GM19328 (cell line): Measurements from ENCODE around the gene DMAC1.

Source experiments
- ATAC-seq: cut with Tn5 transposase; IDR thresholded peaks from one replicate; pipeline ENCODE4 v1.9.1; 2021; ENCODE audit warnings: mild to moderate bottlenecking, moderate library complexity; ENCODE audit not compliant: unreplicated experiment

DMAC1 gene

DNA sequence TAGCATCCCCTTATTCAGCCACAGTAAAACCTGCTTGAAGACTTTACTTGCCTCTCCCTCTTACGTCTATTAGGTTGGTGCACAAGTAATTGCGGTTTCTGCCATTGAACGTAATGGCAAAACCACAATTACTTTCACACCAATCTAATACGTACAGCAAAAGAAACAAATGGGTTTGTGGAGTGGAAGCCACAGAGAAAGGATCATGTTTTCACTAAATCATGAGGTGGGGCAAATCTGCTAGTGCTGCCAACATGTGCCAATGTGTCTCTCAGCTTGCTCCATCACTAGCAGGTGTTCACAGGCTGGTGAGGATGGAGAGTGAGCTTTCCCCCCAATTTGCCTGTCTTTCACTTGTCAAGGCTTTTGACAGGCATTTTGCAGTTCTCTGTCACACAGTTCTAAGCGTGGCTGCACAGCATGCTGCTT, 15.9 kb downstream of the DMAC1 start:
- no peak for ATAC-seq

DNA sequence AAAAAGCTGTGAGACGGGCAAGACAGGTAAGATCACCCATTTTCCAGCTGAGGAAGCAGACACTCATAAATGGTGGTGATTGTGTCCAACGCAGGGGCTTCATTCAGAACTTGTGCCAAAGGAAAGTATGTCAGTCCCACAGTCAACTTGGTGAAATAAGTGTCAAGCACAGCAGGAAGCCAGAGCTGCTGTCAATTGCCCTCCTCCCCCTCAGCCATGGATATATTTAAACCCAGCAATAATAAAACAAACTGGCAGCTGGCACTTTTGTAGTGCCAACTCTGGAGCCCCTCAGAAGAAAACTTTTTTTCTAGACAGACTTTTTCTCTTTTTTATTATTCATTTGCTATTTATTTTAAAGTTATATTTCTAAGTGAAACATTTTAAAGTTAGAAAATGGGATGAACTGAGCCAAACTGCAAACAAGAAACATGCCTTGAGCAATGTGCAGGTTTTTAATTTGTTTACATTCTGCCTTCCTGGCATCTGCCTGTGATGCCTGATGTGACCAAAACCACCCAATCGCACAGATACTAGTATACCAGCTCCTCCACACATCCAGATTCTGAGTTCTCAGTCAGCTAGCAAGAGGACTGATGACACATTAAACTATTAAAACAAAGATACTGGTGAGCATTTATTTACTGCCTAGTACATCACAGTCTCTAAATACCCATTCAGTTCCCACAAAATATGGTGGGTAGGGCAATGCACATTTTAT, 17.0 kb downstream of the DMAC1 start:
- ATAC-seq: no peak

DNA sequence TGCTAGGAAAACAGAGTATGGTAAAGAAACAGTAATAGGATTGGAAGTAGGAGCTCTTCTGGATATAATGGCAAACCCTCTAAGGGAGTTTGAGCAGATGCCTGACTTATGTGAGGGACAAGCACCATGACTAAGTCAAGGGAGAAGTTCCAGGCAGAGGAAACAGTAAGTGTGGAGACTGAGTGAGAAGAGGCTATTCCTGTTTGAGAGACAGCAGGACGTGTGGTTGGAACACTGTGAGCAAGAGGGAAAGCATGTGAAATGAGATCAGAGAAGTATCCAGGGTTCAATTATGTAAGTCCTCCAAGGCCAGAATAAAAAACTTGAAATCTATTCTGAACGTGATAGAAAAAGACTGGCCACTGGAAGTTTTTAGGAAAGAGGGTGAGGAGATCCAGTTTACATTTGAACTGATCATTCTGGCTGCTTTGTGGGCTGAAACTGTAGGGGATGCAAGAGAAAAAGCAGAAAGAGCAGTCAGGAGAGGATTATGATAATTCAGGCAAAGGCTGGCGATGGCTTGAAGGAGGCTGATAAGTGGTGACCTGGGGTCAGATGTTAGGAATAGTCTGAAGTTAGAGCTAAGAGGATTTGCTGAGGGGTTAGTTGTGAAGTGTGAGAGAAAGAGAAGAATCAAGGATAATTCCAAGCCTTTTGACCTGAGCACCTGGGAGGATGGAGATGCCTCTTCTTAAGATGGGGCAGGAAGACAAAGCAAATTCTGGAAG, 19.2 kb downstream of the DMAC1 start:
- ATAC-seq: no peak

DNA sequence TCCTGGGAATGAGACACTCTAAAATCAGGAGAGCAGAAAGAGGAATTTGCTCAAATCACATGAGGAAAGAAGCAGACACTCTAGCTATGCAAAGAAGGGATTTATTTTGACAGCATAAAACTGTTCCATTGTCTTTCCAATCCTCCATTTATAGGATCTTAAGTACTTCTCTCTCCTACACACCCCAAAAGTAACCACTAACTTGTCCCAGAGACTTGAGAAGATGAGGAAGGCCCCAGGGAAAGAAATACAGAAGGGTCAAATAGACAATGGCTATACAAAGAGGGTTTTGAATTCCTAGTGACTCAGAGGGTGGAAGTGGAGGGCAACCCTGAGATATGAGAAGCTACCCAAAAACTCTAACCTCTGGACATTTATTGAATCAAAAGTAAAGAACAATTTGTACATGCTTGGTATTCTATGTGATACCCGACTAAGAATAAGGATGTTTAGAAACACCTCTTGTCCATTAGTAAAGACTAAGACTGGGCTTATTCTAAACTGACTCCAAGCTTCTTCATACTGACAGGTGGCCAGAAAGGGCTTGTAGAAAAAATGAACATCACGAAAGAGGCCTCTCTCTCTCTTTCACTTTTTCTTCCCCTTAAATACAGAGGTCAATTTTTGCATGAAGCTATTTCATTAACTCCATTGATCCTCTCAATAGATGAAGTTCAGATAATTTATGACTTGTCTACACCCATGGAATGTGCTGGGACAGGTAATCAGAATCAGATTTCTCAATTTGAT, 20.6 kb downstream of the DMAC1 start:
- no peak for ATAC-seq

DNA sequence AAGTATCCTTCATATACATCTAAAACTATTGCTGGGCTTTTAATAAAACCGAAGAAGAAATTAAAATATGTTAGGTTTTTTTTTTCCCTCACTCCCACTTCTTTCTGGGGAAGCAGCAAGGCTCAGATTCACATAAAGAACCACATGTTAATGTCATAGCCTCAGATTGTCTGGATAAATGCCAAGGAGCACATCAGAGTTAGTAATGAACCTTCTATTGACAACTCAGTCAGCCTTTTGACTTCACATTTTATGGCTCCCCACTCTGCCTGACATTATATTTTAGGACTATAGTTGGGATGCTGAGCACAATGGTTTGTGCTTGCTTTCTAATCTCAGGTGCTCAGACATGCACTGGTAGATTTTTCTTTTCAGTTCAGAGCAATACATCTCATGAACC, 21.8 kb downstream of the DMAC1 start:
- no peak for ATAC-seq

DNA sequence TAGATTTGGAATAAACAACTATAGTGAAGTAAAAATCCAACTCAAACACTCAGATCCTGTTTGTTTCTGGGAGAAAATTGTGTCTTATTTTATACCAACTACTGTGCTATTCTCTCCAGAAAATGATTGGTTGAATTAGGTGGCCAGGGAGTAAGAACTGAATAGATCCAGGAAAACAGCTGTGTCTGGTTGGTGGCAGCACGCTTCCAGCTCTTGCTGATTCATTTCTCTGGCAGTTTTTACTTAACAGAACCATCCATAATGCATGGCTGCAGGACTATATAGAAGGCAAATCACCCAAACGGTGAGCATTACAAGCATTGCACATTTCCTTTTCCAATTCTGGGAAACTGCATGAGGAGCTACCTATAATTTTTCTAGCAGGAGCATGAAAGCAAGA, 29.5 kb downstream of the DMAC1 start:
- no peak for ATAC-seq

DNA sequence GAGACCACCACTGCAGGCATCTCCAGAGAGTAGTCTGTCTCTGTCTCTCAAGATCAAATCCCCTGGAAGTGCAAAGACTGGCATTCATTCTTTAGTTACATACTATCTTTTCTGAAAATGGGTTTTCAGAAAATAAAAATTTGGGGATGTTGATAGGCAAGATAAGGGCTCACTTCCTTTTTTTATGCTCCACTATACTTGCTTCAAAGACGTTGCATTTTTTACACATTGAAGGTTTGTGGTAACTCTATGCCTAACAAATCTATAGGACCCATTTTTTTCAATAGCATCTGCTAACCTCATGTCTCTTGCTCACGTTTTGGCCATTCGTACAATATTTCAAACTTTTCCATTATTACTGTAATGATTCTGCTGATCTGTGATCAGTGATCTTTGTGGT, 37.0 kb downstream of the DMAC1 start:
- no peak for ATAC-seq

DNA sequence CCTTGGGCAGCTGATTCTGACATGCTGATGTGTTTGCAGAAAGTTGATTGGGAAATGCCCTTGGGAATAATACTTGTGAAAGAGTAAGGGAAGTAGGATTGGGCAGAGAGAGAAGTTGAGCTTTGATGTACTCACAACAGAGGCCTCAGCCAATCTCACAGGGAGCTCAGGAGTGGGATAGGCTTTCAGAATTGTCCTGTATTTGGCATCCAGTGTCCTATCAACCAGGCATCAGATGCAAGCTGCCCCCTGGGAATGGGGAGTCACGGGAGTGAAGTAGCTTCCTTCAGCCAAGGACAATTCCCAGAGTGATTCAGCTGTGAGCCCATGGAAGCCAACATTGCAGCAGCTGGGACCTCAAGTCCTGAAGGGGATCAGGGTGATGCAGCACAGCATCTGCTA, 39.6 kb downstream of the DMAC1 start:
- ATAC-seq: no peak

DNA sequence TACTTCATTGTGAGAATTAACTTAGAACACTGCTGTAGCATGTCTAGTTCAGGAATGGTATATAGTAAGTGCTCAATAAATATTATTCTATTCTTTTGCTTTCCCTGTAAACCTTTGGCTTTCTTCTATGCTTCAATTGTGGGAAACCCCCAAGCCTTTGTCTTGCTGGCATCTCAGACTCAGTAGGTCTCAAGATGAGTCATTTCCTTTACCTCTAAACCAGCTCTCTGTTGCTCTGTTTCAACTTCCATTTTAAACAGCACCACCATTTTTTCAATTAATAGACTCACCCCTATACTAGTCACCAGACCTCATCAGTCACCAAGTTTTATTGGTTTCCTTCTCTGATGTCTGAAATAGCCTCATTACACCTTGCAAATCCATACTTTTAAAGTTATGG, 43.5 kb downstream of the DMAC1 start:
- ATAC-seq: peak; percentile 94

DNA sequence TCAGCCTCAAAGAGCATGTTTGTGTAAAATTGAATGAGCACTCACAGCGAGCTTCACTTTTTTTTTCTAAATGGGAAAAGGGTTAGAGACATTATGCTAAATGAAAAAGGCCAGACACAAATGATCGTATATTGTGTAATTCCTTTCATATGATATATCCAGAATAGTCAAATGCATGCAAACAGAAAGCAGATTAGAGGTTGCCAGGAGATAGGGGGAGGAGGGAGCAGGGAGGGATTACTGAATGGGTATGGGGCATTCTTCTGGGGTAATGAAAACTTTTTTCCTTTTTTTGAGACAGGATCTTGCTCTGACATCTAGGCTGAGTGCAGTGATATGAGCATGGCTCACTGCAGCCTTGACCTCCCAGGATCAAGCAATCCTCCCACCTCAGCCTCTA, 47.1 kb downstream of the DMAC1 start:
- no peak for ATAC-seq
